Right lobe of liver (tissue), 6 donors: Measurements from ENCODE around the gene CPNE2. TPM values are rescaled to one million over a fixed set of nuclear protein-coding genes. Genes with fewer than 3 reads are reported as not detected.

Experiments
- ATAC-seq, 4 donors: fragments of 200-7000 bp; cut with Tn5 transposase; one replicate each; pipeline ENCODE4 v1.9.1; 2020; ENCODE audit warnings: mild to moderate bottlenecking in 4 of 4, moderate library complexity in 4 of 4
- DNase-seq, 3 donors: peaks; one replicate each; pipeline ENCODE4 v3.0.0-alpha.2; 2020
- H3K27ac ChIP-seq, 3 donors: fragments of 200-600 bp; one replicate each; pipeline ENCODE4 v1.8.0; 2022
- H3K27me3 ChIP-seq, 2 donors: fragments of 200-600 bp; one replicate each; pipeline ENCODE4 v1.8.0; 2022
- H3K36me3 ChIP-seq, 4 donors: fragments of 200-600 bp; sonication (generic) in 1 of 4; one replicate each; pipeline versions ENCODE4 v1.5.1 to v1.8.0; 2017 to 2022; ENCODE audit warnings: control low read depth in 1 of 4
- H3K4me1 ChIP-seq, 4 donors: fragments of 200-600 bp; sonication (generic) in 1 of 4; one replicate each; pipeline versions ENCODE4 v1.5.1 to v1.8.0; 2017 to 2022; ENCODE audit warnings: control low read depth in 1 of 4
- H3K4me3 ChIP-seq, 3 donors: fragments of 200-600 bp; one replicate each; pipeline ENCODE4 v1.8.0; 2022
- H3K9me3 ChIP-seq, 4 donors: fragments of 200-600 bp; sonication (generic) in 1 of 4; one replicate each; pipeline versions ENCODE4 v1.5.1 to v1.8.0; 2017 to 2022; ENCODE audit warnings: control low read depth in 1 of 4
- CTCF ChIP-seq, 4 donors: fragments of 200-600 bp in 3 of 4; fragments of 450-650 bp in 1 of 4; IDR thresholded peaks; one replicate each; pipeline versions ENCODE4 v1.5.1 to v1.8.0; 2016 to 2022; ENCODE audit warnings: antibody characterized with exemption in 4 of 4, mild to moderate bottlenecking in 2 of 4
- POLR2A ChIP-seq: fragments of 450-650 bp; IDR thresholded peaks from one replicate; pipeline ENCODE4 v1.6.1; 2017; ENCODE audit warnings: antibody characterized with exemption, mild to moderate bottlenecking
- WGBS: methylation state at CpG from one replicate; pipeline ENCODE4 v1.1.6; 2018; ENCODE audit warnings: low coverage, low lambda C conversion rate; ENCODE audit not compliant: insufficient coverage; ENCODE audit errors: missing lambda C conversion rate; 5-methylcytosine and 5-hydroxymethylcytosine counted together
- intact Hi-C, 2 donors: fragments of 100-400 bp; cut with DNase I; formaldehyde crosslinking; loops; one replicate each; pipeline versions ENCODE4 v1.11.2 to v1.14.1; 2022
- total RNA-seq, 6 experiments: library from RNA; depleted of rRNA in 2 of 6; stranded (reverse); fragments of >200 nt in 2 of 6; fragmentation: NEBNext Ultra II Directional in 3 of 6; extraction: Animal tissue kit (Norgen Biotek cat#: 25700) in 3 of 6; gene quantifications; one replicate each; pipeline versions ENCODE4 v1.1.0 to v1.2.4, GENCODE V29; 2016 to 2023
- donor health status: DM: no; HTN: yes; CAD: no.
- donor health status: DM: no; HTN: no; CAD: no.
- donor health status: DM: no; HTN: no; CAD: no.
- donor health status: DM: no; HTN: yes; CAD: no.
- donor health status: DM: no; HTN: yes; CAD: no.

CPNE2 gene
- total RNA-seq, 6 experiments from 2014 or later: 4.0 to 10.9 (median 9.7) TPM

- H3K27me3 ChIP-seq: no peaks in the 10 kb centered on the region
- H3K4me3 ChIP-seq: no peak overlapping the region
- DNase-seq (peak in 1 of 3 donors; percentile 44), ATAC-seq (peak; percentile 31 to 52 (median 41))
- no peaks in the 10 kb centered on the region for H3K36me3 ChIP-seq
- intact Hi-C loops: no loop called here
- H3K9me3 ChIP-seq: no peaks in the 10 kb centered on the region
- TF ChIP-seq CTCF (IDR thresholded peaks at IDR 0.05) (no peak), POLR2A (no peak)
- H3K4me1 ChIP-seq: no peaks in the 10 kb centered on the region
- WGBS: 46% methylated on average over 14 of the region's 14 CpGs
- H3K27ac ChIP-seq: peak overlapping the region in 1 of 3 donors; percentile 16
These were observed 55.2 kb downstream of the CPNE2 start for GRCh38 chr16:57147381-57148221.

GRCh38 chr16:57148481-57148880, 56.1 kb downstream of the CPNE2 start:
- no peak overlapping the region for H3K4me3 ChIP-seq
- peak overlapping the region in 1 of 3 donors; percentile 16 for H3K27ac ChIP-seq
- WGBS: 98% methylated on average over 6 of the region's 6 CpGs
- no peaks in the 10 kb centered on the region for H3K9me3 ChIP-seq
- H3K4me1 ChIP-seq: no peaks in the 10 kb centered on the region
- H3K36me3 ChIP-seq: peaks cover 0 to 7% (median 1%) of the 10 kb centered on the region in 4 donors
- TF ChIP-seq CTCF (IDR thresholded peaks at IDR 0.05) (no peak), POLR2A (no peak)
- DNase-seq (peak in 1 of 3 donors; percentile 34), ATAC-seq (no peak)
- H3K27me3 ChIP-seq: no peaks in the 10 kb centered on the region
- intact Hi-C loops: no loop called here

- Histone ChIP-seq H3K4me1 (no peaks in the 10 kb centered on the region), H3K4me3 (no peak overlapping the region), H3K9me3 (no peaks in the 10 kb centered on the region), H3K36me3 (peaks cover 0 to 16% (median 5%) of the 10 kb centered on the region in 4 donors), H3K27me3 (no peaks in the 10 kb centered on the region), H3K27ac (no peak overlapping the region)
- DNase-seq (peak in 1 of 3 donors; percentile 35), ATAC-seq (no peak)
- TF ChIP-seq POLR2A (no peak), CTCF (IDR thresholded peaks at IDR 0.05) (no peak)
- WGBS: no CpG with 5 or more reads among the region's 10 CpGs
- intact Hi-C loops: no loop called here
These were observed 57.0 kb downstream of the CPNE2 start for GRCh38 chr16:57149391-57149790.

GRCh38 chr16:57150682-57151330, 58.4 kb downstream of the CPNE2 start:
- peak in 1 of 3 donors; percentile 31 for DNase-seq
- Histone ChIP-seq H3K4me1 (peaks cover 0 to under 1% (median 0%) of the 10 kb centered on the region in 4 donors), H3K27ac (no peak overlapping the region), H3K36me3 (peaks cover 0 to 21% (median 8%) of the 10 kb centered on the region in 4 donors), H3K27me3 (no peaks in the 10 kb centered on the region), H3K9me3 (no peaks in the 10 kb centered on the region), H3K4me3 (no peak overlapping the region)
- TF ChIP-seq POLR2A (no peak), CTCF (IDR thresholded peaks at IDR 0.05) (no peak)
- intact Hi-C loops: no loop called here
- WGBS: 0% methylated on average over 1 of the region's 9 CpGs
- ATAC-seq: no peak
